Measurements from ENCODE around the gene FAM117A. TPM values are rescaled to one million over a fixed set of nuclear protein-coding genes. Genes with fewer than 3 reads are reported as not detected.
A peak's percentile ranks its signal among the peaks of the same experiment; 100 is the strongest.

FAM117A gene
- total and polyA plus RNA-seq, 2 of the 8 experiments (the other 6 are each of a cell fraction or from before 2014, with no cell fraction given): 28.4 to 45.7 TPM

- Histone ChIP-seq H2AFZ (ENCODE audit: low read length) (no peak overlapping the region), H4K8ac (ENCODE audit: extremely low read depth, insufficient read depth, low read length) (no peak overlapping the region), H2BK120ac (replicated peaks; ENCODE audit: low read depth, low read length) (no peak overlapping the region), H3K4me3 (ENCODE audit: extremely low read depth in 1 of 4, insufficient read depth in 2 of 4, low read depth in 3 of 4, low read length in 4 of 4) (peak overlapping the region; percentile 5 to 72 (median 64); a peak in 5 of 8 replicates), H4K91ac (replicated peaks; ENCODE audit: insufficient read length, low read length) (no peak overlapping the region), H4K20me1 (replicated peaks in 1 of 2; ENCODE audit: control insufficient read depth in 1 of 2, insufficient read depth in 2 of 2, low read length in 2 of 2) (no peaks in the 10 kb centered on the region), H3K36me3 (ENCODE audit: control insufficient read depth in 2 of 4, insufficient read depth in 4 of 4, low read length in 3 of 4) (no peaks in the 10 kb centered on the region; a peak in 1 of 8 replicates), H4K5ac (ENCODE audit: insufficient read length, low read depth, low read length) (no peak overlapping the region), H2BK12ac (ENCODE audit: low read depth, low read length) (no peak overlapping the region), H3K23ac (ENCODE audit: insufficient read length) (no peak overlapping the region), H3K4me2 (ENCODE audit: insufficient read depth in 1 of 2, low read depth in 2 of 2, low read length in 2 of 2) (peak overlapping the region; percentile 76 to 90), H2BK20ac (ENCODE audit: low read length) (no peak overlapping the region), H3K79me1 (ENCODE audit: low read depth, low read length) (peaks cover 4% of the 10 kb centered on the region), H3K27ac (ENCODE audit: low read depth, low read length) (no peak overlapping the region), H3K4ac (replicated peaks; ENCODE audit: insufficient read length, low read depth, low read length) (no peak overlapping the region), H3K14ac (ENCODE audit: insufficient read length) (no peak overlapping the region), H3K56ac (replicated peaks; ENCODE audit: insufficient read length, low read depth, low read length) (no peak overlapping the region), H3K9ac (replicated peaks in 1 of 4; ENCODE audit: extremely low read depth in 1 of 4, low read depth in 3 of 4, low read length in 3 of 4) (no peak overlapping the region), H2BK5ac (ENCODE audit: low read depth, low read length) (no peak overlapping the region), H2BK15ac (ENCODE audit: low read length) (no peak overlapping the region), H3K79me2 (ENCODE audit: control insufficient read depth in 1 of 2, insufficient read depth in 2 of 2, low read length in 2 of 2) (peaks cover 6 to 51% of the 10 kb centered on the region in 2 experiments), H3K18ac (ENCODE audit: extremely low read depth, low read length) (no peak overlapping the region), H3K4me1 (replicated peaks in 1 of 4; ENCODE audit: control insufficient read depth in 3 of 4, insufficient read depth in 4 of 4, low read length in 3 of 4) (no peaks in the 10 kb centered on the region; a peak in 1 of 7 replicates), H3K27me3 (replicated peaks in 1 of 4; ENCODE audit: control insufficient read depth in 3 of 4, extremely low read depth in 1 of 4, insufficient read depth in 3 of 4, low read length in 3 of 4) (peaks cover 0 to 2% (median 0%) of the 10 kb centered on the region in 4 experiments; a peak in 2 of 7 replicates), H3K23me2 (ENCODE audit: low read depth, low read length) (peaks cover 5% of the 10 kb centered on the region; the same call in 1 of the 2 replicates), H3K9me3 (ENCODE audit: insufficient read depth in 2 of 2, low read depth in 1 of 2, low read length in 1 of 2) (no peaks in the 10 kb centered on the region; a peak in 2 of 4 replicates), H2AK5ac (ENCODE audit: low read depth, low read length) (no peak overlapping the region)
- WGBS, 2 experiments (ENCODE audit: extremely low coverage in 1 of 2, insufficient coverage in 1 of 2, insufficient read length in 1 of 2, insufficient replicate concordance in 2 of 2, low coverage in 1 of 2, low lambda C conversion rate in 2 of 2, missing lambda C conversion rate in 1 of 2): 77% methylated on average over 5 of the region's 5 CpGs; no CpG with 5 or more reads in 1 of the 2 experiments
- peak in 1 of 2 experiments; percentile 22 for DNase-seq (ENCODE audit: low read depth in 1 of 2, low spot score in 2 of 2)
- no peak for TF ChIP-seq CEBPB (IDR thresholded peaks at IDR 0.05; ENCODE audit: low read depth, low read length)
- 0 out of 4 replicates have a peak, but pooled peaks of 1 of the 2 experiments have one; percentile 60 for TF ChIP-seq SIN3A (conservative IDR thresholded peaks at IDR 0.05 in 1 of 2, IDR thresholded peaks at IDR 0.05 in 1 of 2; ENCODE audit: low read depth in 1 of 2, low read length in 2 of 2)
- POLR2A ChIA-PET (ENCODE audit: partially characterized antibody): interaction anchor here (0.8 kb wide), 1 partner anchor 12 kb away, joined by 3 read pairs; no protein-coding TSS in a partner anchor
- no peak for FAIRE-seq
- CTCF ChIA-PET (ENCODE audit: partially characterized antibody): interaction anchor here (0.6 to 1.6 kb wide), 5 partner anchors 16 to 1091 kb away, joined by 3 to 8 read pairs (median 3); no protein-coding TSS in a partner anchor
These were observed 87.6 kb downstream of the FAM117A start for GRCh38 chr17:49676276-49676868.

Data from H1 (cell line).